Large intestine (tissue), 12 donors: ENCODE results near the gene NMRK1. TPM values are rescaled to one million over a fixed set of nuclear protein-coding genes. Genes with fewer than 3 reads are reported as not detected.

Experiments used
- DNase-seq, 2 donors: peaks; one replicate each; pipeline versions ENCODE4 v3.0.0 to v3.0.0-alpha.2; 2013
- H3K27ac ChIP-seq: one replicate; pipeline ENCODE4 v1.5.1; 2013; ENCODE audit warnings: low read length
- H3K27me3 ChIP-seq: 2 replicates; pipeline ENCODE4 v1.6.1; 2013; ENCODE audit warnings: low read length; ENCODE audit not compliant: control insufficient read depth, insufficient read depth
- H3K36me3 ChIP-seq: 2 replicates; pipeline ENCODE4 v1.6.1; 2013; ENCODE audit warnings: low read length; ENCODE audit not compliant: control insufficient read depth, insufficient read depth
- H3K4me1 ChIP-seq: one replicate; pipeline ENCODE4 v1.6.1; 2013; ENCODE audit warnings: low read length; ENCODE audit not compliant: control insufficient read depth, insufficient read depth
- H3K4me3 ChIP-seq: one replicate; pipeline ENCODE4 v1.5.1; 2013; ENCODE audit warnings: low read length
- H3K9me3 ChIP-seq: one replicate; pipeline ENCODE4 v1.6.1; 2013; ENCODE audit warnings: mild to moderate bottlenecking, low read depth, low read length, moderate library complexity; ENCODE audit not compliant: control insufficient read depth
- WGBS: methylation state at CpG from one replicate; pipeline ENCODE4 v1.1.5; 2013; ENCODE audit warnings: low lambda C conversion rate; ENCODE audit not compliant: insufficient coverage; 5-methylcytosine and 5-hydroxymethylcytosine counted together
- long read RNA-seq, 11 donors: transcript quantifications; one replicate each; lab custom pipeline, GENCODE V29; 2026
- polyA plus RNA-seq: library from polyadenylated mRNA; unstranded; fragments of 120-200 nt; gene quantifications from one replicate; pipeline ENCODE4 v1.2.1, GENCODE V29; 2013

Gene NMRK1
- polyA plus RNA-seq, result 39.8 TPM
- long read RNA-seq, donor 1, transcript NMRK1-201 (9 exons, 1,185 nt), result major isoform, 6 of 7 reads
- long read RNA-seq, donor 1, partial matches to known transcripts, result 0 of 7 reads
- long read RNA-seq, donor 1, other reads (novel, unspliced or antisense), result 0 of 7 reads
- long read RNA-seq, donor 2, transcript NMRK1-201 (9 exons, 1,185 nt), result major isoform, 11 of 107 reads
- long read RNA-seq, donor 2, partial matches to known transcripts, result 89 of 107 reads
- long read RNA-seq, donor 2, other reads (novel, unspliced or antisense), result 0 of 107 reads
- long read RNA-seq, donor 3, result 0 reads
- long read RNA-seq, donor 4, partial matches to known transcripts, result 0 of 2 reads
- long read RNA-seq, donor 4, other reads (novel, unspliced or antisense), result 0 of 2 reads
- long read RNA-seq, donor 5, partial matches to known transcripts, result 0 of 9 reads
- long read RNA-seq, donor 5, other reads (novel, unspliced or antisense), result 0 of 9 reads
- long read RNA-seq, donor 6, transcript NMRK1-201 (9 exons, 1,185 nt), result major isoform, 10 of 15 reads
- long read RNA-seq, donor 6, partial matches to known transcripts, result 0 of 15 reads
- long read RNA-seq, donor 6, other reads (novel, unspliced or antisense), result 0 of 15 reads
- long read RNA-seq, donor 7, partial matches to known transcripts, result 17 of 28 reads
- long read RNA-seq, donor 7, other reads (novel, unspliced or antisense), result 6 of 28 reads
- long read RNA-seq, donor 8, transcript NMRK1-201 (9 exons, 1,185 nt), result major isoform, 13 of 18 reads
- long read RNA-seq, donor 8, partial matches to known transcripts, result 0 of 18 reads
- long read RNA-seq, donor 8, other reads (novel, unspliced or antisense), result 0 of 18 reads
- long read RNA-seq, donor 9, transcript NMRK1-201 (9 exons, 1,185 nt), result major isoform, 17 of 26 reads
- long read RNA-seq, donor 9, transcript NMRK1-202 (8 exons, 1,121 nt), result minor isoform, 7 of 26 reads
- long read RNA-seq, donor 9, partial matches to known transcripts, result 0 of 26 reads
- long read RNA-seq, donor 9, other reads (novel, unspliced or antisense), result 0 of 26 reads
- long read RNA-seq, donor 10, transcript NMRK1-201 (9 exons, 1,185 nt), result major isoform, 7 of 11 reads
- long read RNA-seq, donor 10, partial matches to known transcripts, result 0 of 11 reads
- long read RNA-seq, donor 10, other reads (novel, unspliced or antisense), result 0 of 11 reads
- long read RNA-seq, donor 11, partial matches to known transcripts, result 0 of 11 reads
- long read RNA-seq, donor 11, other reads (novel, unspliced or antisense), result 0 of 11 reads

- peak; percentile 98 to 99 for DNase-seq
- H3K27me3 ChIP-seq, result no peaks in the 10 kb centered on the region
- H3K27ac ChIP-seq, result peak within 1 kb of the TSS; percentile 99
- peaks cover 2% of the 10 kb centered on the region for H3K9me3 ChIP-seq
- peaks cover 17% of the 10 kb centered on the region for H3K4me1 ChIP-seq
- WGBS, result no CpG with 5 or more reads among the region's 93 CpGs
- no peaks in the 10 kb centered on the region for H3K36me3 ChIP-seq
- peak within 1 kb of the TSS; percentile 99 for H3K4me3 ChIP-seq
These were observed at the start of gene NMRK1, which contains the start of gene OSTF1 for GRCh38 chr9:75087824-75088645. Gene NMRK1, minus strand, starts transcription at chr9:75088155. Its CDS starts 5,040 bp downstream, at chr9:75083115. Gene OSTF1, plus strand, starts transcription at chr9:75088514. Its CDS starts 179 bp downstream, at chr9:75088693.

- Histone ChIP-seq H3K4me1 (no peaks in the 10 kb centered on the region), H3K27me3 (no peaks in the 10 kb centered on the region), H3K9me3 (no peaks in the 10 kb centered on the region), H3K27ac (no peak overlapping the region), H3K36me3 (peaks cover 35% of the 10 kb centered on the region), H3K4me3 (no peak overlapping the region)
- no CpG with 5 or more reads among the region's 2 CpGs for WGBS
- DNase-seq, result no peak
These were observed 46.5 kb upstream of the NMRK1 start for GRCh38 chr9:75134495-75134894.

- no CpG with 5 or more reads among the region's 3 CpGs for whole genome bisulfite sequencing
- no peak overlapping the region for H3K27ac ChIP-seq
These were observed 45.4 kb upstream of the NMRK1 start for GRCh38 chr9:75133396-75133795.

GRCh38 chr9:75132244-75132643, 44.3 kb upstream of the NMRK1 start:
- Histone ChIP-seq H3K27ac (no peak overlapping the region), H3K27me3 (no peaks in the 10 kb centered on the region), H3K4me3 (no peak overlapping the region), H3K4me1 (no peaks in the 10 kb centered on the region), H3K9me3 (no peaks in the 10 kb centered on the region), H3K36me3 (peaks cover 25% of the 10 kb centered on the region)
- no peak for DNase-seq
- WGBS, result no CpG with 5 or more reads among the region's 4 CpGs

More at GRCh38 chr9:75133396-75133795, 45.4 kb upstream of the NMRK1 start:
- H3K36me3 ChIP-seq, result peaks cover 29% of the 10 kb centered on the region
- no peak for DNase-seq
- no peaks in the 10 kb centered on the region for H3K4me1 ChIP-seq
- no peaks in the 10 kb centered on the region for H3K27me3 ChIP-seq
- H3K9me3 ChIP-seq, result no peaks in the 10 kb centered on the region
- no peak overlapping the region for H3K4me3 ChIP-seq

GRCh38 chr9:75131700-75132099, 43.7 kb upstream of the NMRK1 start:
- peaks cover 21% of the 10 kb centered on the region for H3K36me3 ChIP-seq
- no peak for DNase-seq
- no peaks in the 10 kb centered on the region for H3K4me1 ChIP-seq
- H3K4me3 ChIP-seq, result no peak overlapping the region
- H3K27ac ChIP-seq, result no peak overlapping the region
- no CpG with 5 or more reads among the region's 3 CpGs for WGBS
- no peaks in the 10 kb centered on the region for H3K27me3 ChIP-seq
- no peaks in the 10 kb centered on the region for H3K9me3 ChIP-seq

GRCh38 chr9:75130621-75131230, 42.8 kb upstream of the NMRK1 start:
- Histone ChIP-seq H3K4me3 (no peak overlapping the region), H3K27me3 (no peaks in the 10 kb centered on the region), H3K9me3 (no peaks in the 10 kb centered on the region), H3K4me1 (no peaks in the 10 kb centered on the region), H3K27ac (no peak overlapping the region), H3K36me3 (peaks cover 16% of the 10 kb centered on the region)
- no peak for DNase-seq
- WGBS, result 100% methylated on average over 2 of the region's 5 CpGs

GRCh38 chr9:75130172-75130571, 42.2 kb upstream of the NMRK1 start:
- peaks cover 13% of the 10 kb centered on the region for H3K36me3 ChIP-seq
- WGBS, result 100% methylated on average over 1 of the region's 5 CpGs
- H3K27ac ChIP-seq, result no peak overlapping the region
- no peaks in the 10 kb centered on the region for H3K9me3 ChIP-seq
- H3K27me3 ChIP-seq, result no peaks in the 10 kb centered on the region
- H3K4me1 ChIP-seq, result no peaks in the 10 kb centered on the region
- no peak overlapping the region for H3K4me3 ChIP-seq
- DNase-seq, result no peak

- no peaks in the 10 kb centered on the region for H3K27me3 ChIP-seq
- no peaks in the 10 kb centered on the region for H3K4me1 ChIP-seq
- H3K27ac ChIP-seq, result no peak overlapping the region
- no CpG with 5 or more reads among the region's 2 CpGs for WGBS
- no peak for DNase-seq
- H3K4me3 ChIP-seq, result no peak overlapping the region
- peaks cover 13% of the 10 kb centered on the region for H3K36me3 ChIP-seq
- no peaks in the 10 kb centered on the region for H3K9me3 ChIP-seq
These were observed 40.6 kb upstream of the NMRK1 start for GRCh38 chr9:75128535-75128934.

GRCh38 chr9:75123696-75124095, 35.7 kb upstream of the NMRK1 start:
- Histone ChIP-seq H3K27me3 (no peaks in the 10 kb centered on the region), H3K4me3 (no peak overlapping the region), H3K27ac (no peak overlapping the region), H3K36me3 (peaks cover 16% of the 10 kb centered on the region), H3K4me1 (no peaks in the 10 kb centered on the region), H3K9me3 (no peaks in the 10 kb centered on the region)
- no peak for DNase-seq
- 100% methylated on average over 1 of the region's 10 CpGs for WGBS
